Astrocyte of the cerebellum (primary cell): ENCODE measurements around the gene RAB34.

Source experiments
- DNase-seq: peaks from one replicate; pipeline ENCODE4 v3.0.0-alpha.2; 2011; ENCODE audit warnings: low read depth
- H3K4me3 ChIP-seq: 2 replicates; pipeline ENCODE4 v1.5.1; 2011; ENCODE audit warnings: mild to moderate bottlenecking, low read depth, low read length, moderate library complexity
- CTCF ChIP-seq: IDR thresholded peaks from 2 replicates; pipeline ENCODE4 v1.5.1; 2012; ENCODE audit warnings: low read length, low read depth, moderate library complexity, mild to moderate bottlenecking; ENCODE audit errors: missing control alignments
- in situ Hi-C: cut with HindIII; loops from 2 replicates; pipeline ENCODE4 v1.10.0; 2017; ENCODE audit warnings: low sequenced_read_pairs

The RAB34 gene, protein sequence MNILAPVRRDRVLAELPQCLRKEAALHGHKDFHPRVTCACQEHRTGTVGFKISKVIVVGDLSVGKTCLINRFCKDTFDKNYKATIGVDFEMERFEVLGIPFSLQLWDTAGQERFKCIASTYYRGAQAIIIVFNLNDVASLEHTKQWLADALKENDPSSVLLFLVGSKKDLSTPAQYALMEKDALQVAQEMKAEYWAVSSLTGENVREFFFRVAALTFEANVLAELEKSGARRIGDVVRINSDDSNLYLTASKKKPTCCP

DNA sequence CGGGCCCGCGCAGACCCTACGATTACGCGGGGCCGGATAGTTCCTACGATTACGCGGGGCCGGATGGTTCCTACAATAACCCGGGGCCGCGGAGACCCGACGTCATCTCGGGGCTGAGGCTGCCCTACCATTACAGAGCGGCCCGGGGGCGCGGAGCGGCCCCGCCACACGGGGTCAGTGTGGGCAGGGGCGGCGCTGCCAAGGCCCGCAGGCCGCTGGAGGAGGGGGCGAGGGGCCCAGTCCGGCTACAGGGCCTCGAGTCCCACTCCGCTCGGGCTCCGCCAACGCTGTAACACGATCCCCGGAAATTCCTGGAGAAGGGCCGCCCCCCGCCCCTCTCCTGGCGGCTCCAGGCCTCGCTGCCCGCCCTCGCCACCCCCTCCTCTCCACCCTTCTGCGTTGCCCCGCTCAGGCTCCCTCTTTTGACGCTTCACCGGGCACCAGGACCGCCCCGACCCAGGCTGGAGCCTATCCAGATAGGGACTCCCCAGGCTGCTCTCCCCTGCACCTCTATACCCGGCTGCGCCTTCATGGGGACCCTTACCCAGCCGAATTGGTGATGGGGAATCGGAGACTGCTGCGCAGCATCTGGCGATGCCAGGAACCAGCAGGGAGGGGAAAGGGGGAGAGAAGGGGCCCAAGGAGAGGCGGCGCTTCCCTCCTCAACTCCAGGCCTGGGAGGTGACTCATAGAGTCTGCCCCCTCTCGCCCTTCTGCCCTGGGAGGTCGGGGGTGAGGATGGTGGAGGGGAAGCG is at the start of gene RAB34:
RAB34 (minus strand) TSS at position 291 of the 755 bp plus-strand sequence. CDS start 602 bp downstream, outside the sequence.
- in situ Hi-C loops: no loop called here
- peak; percentile 66 for DNase-seq
- H3K4me3 ChIP-seq: peak within 1 kb of the TSS; percentile 82
- no peak for TF ChIP-seq CTCF

GRCh38 chr17:28765038-28765437 is 47.4 kb upstream of the RAB34 start:
- no peak for TF ChIP-seq CTCF
- no peak overlapping the region for H3K4me3 ChIP-seq
- DNase-seq: no peak
- in situ Hi-C loops: no loop called here

GRCh38 chr17:28763804-28764266 is 46.2 kb upstream of the RAB34 start:
- DNase-seq: peak; percentile 78
- no peak overlapping the region for H3K4me3 ChIP-seq
- peak; percentile 89 for TF ChIP-seq CTCF
- in situ Hi-C loops: no loop called here

- in situ Hi-C loops: no loop called here
- TF ChIP-seq CTCF: no peak
- DNase-seq: no peak
- H3K4me3 ChIP-seq: no peak overlapping the region
Measured at GRCh38 chr17:28763137-28763799, 45.6 kb upstream of the RAB34 start.

DNA sequence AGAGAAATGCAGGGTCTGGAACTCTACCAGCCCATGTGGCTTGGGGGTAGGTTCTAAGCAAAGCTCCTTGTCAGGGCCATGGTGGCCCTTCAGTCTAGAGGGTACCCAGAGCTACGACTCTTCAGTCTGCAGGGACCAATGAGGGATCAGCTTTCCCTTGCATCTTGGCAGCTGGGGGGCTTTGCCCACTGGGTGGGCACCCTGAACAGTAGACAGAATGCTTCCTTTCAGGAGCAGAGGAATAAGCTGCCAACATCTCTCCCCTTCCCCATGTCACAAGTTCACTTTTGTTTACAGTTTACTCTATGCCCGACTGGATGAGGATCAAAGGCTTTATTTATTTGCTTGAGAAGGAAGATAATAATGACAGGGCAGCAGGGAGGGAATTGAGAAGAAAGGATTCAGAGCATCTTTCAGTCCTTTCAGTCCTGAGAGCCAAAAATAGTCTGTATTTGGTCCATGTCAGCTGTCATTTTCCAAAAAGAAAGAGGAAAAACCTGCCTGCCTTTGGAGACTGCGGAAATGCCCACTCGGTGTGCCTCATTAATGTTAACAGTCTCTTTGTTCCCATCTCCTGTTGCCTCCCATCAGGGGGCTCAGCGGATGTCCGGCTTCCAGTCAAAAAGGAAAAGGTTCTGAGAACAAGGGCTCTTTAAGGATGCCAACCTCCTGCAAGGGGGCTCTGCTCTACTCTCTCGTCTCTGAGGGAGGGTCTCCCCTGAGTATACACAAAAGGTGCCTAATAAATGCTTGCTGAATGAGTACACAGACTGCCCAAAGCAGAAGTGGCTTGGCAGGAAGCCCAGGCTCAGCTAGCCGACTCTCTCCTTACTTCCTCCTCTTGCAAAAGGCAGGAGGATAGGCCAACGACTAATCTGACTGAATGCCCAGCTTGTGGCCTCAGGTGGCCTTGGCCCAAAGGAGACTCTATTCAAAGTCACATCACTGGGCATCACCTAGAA is 43.2 kb upstream of the RAB34 start:
- DNase-seq: peak; percentile 42
- in situ Hi-C loops: no loop called here
- TF ChIP-seq CTCF: no peak
- no peak overlapping the region for H3K4me3 ChIP-seq

- no peak overlapping the region for H3K4me3 ChIP-seq
- DNase-seq: no peak
- TF ChIP-seq CTCF: no peak
- in situ Hi-C loops: no loop called here
Measured at GRCh38 chr17:28759256-28759865, 41.7 kb upstream of the RAB34 start.
